HG03439 (cell line): ENCODE data around the gene MKKS.
A peak's percentile ranks its signal among the peaks of the same experiment; 100 is the strongest.
"Not testable (repeated sequence)": the region's sequence is repeated elsewhere in the genome, so short reads cannot be mapped to it uniquely, and the experiment has no call there.

Experiments
- ATAC-seq: cut with Tn5 transposase; IDR thresholded peaks from one replicate; pipeline ENCODE4 v1.9.1; 2021; ENCODE audit warnings: mild to moderate bottlenecking, moderate library complexity; ENCODE audit not compliant: unreplicated experiment

Gene MKKS

DNA sequence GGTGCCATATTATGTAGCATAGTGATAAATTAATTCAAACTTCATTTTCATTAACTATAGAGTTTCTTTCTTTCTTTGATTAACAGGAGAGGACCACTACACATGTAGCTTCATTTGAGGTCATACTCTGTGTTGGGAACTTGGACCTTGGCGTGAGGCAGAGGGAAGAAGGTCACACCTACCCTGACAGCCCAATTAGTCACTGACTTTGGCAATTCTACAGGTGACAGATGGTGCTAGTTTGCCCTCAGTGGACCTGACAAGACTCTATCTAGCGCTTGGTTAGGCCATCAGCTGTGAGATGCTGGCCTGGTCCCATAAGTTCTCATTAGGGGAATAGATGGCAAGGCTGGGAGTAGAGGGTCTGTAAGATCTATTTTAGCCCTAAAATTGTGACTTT lies 15.2 kb upstream of the MKKS start:
- ATAC-seq = no peak

DNA sequence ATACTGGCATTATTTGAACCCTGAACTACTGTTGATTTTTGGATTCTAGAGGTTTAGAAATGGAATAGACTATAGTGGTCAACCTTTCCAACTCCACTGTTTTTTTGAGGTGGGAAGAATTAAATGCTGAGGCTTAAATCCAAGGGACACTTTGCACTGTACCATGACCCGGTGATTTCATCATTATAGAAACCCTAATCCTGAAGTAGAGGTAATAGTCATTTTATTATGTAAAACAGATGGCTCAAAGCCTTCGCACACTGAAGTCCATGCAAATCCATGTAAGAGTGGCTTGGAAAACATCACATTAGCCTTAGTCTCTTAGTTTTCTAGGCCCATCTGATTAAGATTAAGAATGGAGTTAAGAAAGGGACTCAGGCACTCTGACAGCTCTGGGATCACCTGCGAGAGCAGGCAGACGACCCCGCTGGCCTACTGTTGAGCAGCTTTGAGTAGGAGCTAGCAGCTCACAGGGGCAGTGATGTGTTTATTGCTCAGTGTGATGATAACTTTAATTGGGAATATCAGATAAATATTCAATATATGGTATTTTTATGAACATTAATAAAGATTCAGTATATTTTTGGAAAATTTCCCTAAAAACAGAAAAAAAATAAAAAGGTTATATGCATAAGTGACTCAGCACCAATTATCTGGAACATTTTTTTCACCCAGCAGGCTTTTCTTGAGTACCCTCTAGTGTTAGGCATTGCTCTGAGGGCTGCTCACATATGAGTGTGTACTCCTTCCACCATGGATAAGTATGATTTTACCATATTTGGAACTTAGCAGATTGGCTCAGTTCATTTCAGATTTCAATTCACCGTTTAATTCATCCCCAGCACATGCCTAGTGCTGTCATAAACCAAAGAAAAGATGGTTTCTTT lies 14.5 kb upstream of the MKKS start:
- no peak for ATAC-seq

DNA sequence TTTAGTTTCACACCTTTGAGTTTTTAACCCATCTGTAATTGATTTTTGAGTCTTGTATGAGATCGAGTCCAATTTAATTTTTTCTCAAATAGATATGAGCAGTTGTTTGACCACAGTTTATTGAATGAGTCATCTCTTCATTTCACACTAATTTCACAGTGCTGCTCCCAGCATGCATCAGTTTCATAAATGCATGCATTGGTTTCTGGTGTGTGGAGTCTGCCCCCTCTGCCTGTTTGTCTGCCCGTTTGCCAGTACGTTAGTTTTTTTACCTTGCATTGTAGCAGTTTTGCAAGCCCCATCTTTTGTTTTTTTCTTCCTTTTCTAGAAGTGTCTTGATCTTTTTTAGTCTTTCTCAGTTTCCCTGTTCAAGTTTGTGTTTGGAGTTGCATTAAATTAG lies 13.0 kb upstream of the MKKS start:
- peak; percentile 98 for ATAC-seq

DNA sequence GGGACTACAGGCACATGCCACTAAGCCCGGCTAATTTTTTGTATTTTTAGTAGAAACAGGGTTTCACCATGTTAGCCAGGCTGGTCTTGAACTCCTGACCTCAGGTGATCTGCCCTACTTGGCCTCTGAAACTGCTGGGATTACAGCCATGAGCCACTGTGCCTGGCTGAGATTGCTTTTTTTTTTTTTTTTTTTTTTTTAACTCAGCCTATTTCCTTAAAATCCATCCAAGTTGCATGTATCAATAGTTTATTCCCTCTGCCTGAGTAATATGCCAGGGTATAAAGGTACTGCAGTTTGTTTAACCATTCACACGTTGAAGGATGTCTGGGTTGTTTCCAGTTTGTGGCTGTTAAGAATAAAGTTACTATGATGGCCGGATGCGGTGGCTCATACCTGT lies 11.7 kb upstream of the MKKS start:
- ATAC-seq = no peak

DNA sequence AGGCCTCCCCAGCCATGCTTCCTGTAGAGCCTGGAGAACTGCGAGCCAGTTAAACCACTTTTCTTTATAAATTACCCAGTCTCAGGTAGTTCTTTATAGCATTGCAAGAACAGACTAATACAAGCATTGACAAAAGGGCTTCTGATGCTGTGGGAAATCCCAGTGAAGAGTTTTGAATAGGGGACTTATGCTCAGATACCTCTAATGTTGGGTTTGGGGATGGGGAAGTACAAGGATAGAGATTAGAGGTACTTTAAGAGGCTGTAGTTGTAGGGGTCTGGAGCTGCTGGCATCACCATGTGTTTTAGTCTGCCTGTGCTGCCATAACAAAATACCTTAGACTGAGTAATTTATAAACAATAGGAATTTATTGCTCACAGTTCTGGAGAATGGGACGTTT lies 9.9 kb upstream of the MKKS start:
- ATAC-seq = no peak

DNA sequence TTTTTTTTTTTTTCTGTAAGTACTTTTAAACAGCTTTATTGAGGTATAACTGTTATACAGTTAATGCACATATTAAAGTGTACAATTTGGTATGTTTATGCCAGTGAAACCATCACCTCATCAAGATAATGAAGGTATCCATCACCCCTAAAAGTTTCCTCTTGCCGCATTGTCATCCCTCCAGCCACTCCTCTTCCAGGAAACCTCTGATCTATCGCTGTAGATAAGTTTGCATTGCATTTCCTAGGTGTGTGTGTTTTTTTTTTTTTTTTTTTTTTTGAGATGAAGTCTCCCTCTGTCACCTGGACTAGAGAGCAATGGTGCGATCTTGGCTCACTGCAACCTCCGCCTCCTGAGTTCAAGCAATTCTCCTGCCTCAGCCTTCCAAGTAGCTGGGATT lies 4.2 kb upstream of the MKKS start:
- no peak for ATAC-seq

DNA sequence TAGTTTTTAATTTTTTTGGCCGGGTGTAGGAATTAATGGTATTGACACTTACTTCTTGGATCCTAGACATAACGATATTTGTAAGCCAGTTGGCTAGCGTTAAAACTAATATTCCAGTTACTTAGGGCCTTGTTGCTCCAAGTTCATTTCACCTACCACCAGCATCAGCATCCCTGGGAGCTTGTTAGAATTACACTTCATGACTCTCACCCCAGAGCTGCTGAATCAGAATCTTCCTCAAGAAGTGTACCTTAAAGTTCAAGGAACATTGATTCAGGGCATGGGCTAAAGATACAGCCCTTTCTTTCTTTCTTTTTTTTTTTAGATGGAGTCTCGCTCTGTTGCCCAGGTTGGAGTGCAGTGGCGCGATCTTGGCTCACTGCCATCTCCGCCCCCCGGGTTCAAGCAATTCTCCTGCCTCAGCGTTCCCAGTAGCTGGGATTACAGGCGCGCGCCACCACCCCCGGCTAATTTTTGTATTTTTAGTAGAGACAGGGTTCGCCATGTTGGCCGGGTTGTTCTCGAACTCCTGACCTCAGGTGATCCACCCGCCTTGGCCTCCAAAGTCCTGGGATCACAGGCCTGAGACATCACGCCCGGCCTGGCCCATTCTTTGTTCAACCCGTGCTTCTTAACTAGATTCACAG lies 2.2 kb upstream of the MKKS start:
- ATAC-seq = no peak

DNA sequence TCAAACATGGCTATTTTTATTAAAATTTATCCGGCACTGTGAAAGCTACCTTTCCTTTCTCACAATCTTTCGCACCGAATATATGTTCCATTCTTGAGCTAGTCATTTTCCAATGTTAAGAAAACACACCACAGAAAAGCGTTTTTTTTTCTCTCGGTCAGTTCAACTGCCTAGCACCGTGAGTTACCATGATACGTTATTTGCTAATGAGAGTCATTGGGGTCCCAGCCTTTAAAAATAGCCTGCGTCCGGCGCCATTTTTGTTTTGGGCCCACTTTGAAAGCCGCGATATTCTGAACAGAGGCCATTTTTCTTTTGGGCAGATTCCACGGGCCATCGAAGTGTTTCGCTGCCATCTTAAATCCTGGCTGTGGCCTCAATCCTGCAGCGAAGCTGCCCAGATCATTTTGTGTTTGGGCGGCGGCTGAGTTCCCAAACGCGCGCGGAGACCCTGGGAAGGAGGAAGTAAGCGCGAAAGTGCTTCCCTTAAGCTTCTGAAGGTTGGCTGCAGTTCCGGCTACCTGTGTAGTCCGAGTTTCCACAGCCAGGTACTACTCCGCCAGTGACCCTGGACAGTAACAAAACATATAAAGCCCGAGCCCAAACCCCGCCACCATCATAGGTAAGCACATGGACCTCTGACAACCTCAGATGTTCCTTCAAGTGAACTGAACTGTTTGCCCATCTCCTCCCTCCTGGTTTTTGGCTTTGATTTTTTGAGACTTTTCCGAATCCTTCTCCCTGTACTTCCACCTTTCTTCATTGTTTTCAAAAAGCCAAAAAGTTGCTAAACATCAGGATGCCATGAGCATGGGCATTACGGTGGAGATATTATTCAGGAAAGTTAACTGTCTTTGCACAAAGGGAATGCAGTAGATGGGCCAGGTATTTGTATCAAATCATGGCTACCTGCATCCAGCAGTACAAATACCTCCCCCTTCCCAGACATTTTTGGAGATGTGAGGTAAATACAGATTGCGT lies 1.1 kb upstream of the MKKS start, which contains the start of gene SLX4IP:
SLX4IP (plus strand) TSS at position 474 of the 981 bp plus-strand sequence. CDS start 22,900 bp downstream, outside the sequence.
- ATAC-seq = peak; percentile 54

DNA sequence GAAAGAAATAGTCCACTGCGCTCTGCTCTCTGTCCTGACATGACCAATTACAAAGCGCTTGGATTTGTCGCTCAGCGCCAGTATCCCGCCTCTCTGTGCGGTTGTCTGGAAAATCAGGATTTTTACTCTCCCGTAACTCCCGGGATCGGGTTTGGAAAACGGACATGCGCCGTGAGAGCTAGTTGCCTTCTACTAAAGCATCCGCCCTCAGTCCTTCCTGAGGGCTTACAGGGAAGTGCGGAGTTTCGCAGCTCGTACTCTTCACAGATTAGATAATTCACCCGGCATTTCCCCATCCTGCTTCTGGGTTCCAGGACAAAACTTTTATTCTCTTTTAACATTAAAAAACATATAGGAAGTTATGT lies 427 bp upstream of the MKKS start:
- peak; percentile 56 for ATAC-seq

DNA sequence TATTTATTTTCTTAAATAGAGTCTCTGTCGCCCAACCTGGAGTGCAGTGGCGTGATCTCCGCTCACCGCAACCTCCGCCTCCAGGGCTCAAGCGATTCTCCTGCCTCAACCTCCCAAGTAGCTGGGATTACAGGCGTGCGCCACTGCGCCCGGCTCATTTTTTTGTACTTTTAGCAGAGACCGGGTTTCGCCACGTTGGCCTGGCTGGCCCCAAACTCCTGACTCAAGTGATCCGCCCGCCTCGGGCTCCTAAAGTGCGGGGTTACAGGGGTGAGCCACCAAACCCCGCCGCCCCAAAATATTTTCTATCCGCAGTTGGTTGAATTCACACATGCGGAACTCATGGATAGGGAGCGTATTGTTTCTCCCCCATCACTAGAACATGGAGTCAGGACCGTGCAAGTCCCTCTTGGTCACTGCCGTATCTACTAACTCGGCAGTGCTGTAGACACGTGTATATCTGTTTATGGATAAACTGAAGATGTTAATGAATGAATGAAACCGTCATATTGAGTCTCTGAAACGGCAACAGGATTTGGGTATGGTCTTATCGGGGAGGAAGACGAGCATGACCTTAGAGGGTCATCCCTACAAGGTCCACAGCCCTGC lies 904 bp downstream of the MKKS start:
- no peak for ATAC-seq

DNA sequence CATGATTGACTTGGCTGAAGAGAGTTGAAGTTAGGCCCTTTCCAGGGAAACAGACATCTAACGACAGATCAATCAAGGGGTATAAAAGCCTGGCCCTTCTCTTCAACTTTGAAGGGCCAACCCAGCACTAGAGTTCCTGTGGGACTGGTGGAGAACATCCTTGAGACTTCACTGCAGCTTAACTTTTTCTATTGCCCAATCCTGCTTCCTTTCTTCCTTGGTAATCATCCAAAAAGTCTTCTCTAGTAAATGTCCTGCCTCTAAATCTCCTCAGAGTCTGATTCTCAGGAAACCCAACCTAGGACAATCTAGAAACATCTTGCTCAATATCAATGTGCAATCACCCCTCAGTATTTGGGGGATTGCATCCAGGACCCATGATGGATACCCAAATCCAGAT lies 1.9 kb downstream of the MKKS start:
- ATAC-seq = no peak

DNA sequence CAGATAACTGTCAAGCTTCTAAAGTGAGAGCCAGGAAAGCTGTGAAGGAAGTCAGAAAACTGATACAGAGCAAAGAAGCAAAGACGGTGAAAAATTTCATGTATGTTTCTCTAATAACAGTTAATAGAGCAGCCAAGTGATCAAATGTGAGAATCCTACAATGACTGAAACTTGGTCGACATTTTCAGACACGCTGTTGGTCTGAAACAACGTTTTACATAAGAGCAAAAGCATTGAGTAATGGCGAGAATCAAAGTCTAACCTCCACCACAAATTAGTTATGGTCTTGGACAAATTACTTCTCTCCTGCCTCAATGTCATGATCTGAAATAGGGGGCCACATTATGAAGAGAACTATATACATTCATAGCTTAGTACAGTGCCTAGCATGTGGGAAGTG lies 3.3 kb downstream of the MKKS start:
- no peak for ATAC-seq

DNA sequence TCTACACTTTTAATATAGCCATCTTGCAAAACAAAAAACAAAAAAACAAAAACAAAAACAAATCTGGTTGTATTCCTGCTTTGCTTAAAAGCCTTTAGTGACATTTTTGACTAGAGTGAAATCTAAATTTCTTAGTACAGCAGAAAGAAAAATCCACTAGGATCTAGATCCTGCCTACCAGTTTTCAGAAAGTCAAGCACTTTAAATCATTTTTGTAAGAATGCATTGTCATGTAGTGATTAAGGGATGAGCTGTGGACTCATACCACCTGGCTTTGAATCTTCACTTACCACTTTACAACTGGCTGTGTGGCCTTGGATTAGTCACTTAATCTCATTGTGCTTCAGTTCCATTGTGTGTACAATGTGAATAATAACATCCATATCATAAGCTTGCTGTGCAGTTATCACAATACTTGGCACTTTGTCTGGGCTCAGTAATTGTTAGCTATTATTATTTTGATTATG lies 4.0 kb downstream of the MKKS start:
- no peak for ATAC-seq

DNA sequence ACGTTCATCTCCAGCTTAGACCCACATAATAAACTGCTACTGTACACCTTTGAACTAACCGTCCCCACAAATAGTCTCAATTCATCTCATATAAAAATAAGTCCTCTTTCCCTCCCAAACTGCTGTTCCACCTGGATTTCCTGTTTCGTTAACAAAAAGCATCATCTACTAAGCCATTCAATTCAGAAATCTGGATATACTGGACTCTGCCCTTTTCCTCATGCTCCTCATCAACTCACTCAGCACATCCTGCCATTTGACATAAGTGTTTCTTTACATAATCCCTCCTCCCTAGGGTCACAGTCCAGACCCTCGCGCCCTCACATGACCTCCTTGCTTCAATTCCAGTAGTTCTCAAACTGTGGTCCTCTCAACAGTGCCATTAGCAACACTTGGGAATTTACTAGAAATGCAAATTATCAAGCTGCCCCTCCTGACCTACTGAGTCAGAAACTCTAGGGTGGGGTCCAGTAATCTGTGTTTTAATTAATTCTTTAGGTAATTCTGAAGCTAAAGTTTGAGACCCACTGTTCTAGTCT lies 4.5 kb downstream of the MKKS start:
- ATAC-seq = no peak

DNA sequence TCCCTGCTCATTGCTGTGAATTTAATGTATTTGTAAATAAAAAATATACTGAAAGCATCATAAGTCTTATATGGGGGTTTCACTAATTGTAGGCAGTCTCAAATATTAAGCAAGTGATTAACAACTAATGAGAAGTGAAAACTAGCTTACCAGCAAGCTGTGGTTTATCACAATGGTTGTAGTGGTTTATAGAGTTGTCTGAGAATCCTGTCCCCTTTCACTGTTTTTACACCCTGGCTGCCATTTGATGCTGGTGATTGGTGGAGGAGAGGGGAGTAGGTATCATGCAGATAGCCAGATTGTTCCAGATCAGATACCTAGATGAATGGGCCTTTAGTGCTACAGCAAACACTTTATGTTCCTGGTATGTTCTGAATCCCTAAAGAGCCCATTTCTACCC lies 6.0 kb downstream of the MKKS start:
- ATAC-seq = no peak

DNA sequence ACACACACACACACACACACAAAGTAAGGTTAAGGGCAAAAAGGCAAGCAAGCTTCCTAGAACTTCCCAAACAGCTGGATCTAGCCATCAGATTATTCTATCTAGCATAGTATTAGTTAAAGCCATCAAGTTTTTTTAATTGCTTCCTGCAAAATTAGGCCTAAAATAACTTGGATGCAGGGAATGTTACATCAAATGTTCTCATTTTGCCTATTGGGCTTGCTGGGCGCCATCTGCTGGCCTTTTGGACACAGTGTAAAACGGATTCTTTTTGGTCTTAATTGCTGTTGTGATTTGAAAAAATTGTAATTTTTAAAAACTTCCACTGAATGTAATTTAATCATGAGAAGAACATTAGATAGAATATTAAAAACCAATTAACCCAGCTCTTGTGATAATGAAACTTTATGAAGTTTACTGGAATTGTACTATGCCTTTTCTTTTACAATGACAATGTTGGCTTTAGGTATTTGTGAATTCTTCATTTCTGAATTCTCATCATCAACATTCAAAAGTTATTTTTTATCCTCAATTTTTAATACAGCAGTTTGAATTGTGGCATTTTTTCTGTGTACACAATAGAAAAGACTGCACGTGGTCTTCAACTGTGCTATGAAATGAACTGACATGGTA lies 6.8 kb downstream of the MKKS start:
- ATAC-seq = no peak

DNA sequence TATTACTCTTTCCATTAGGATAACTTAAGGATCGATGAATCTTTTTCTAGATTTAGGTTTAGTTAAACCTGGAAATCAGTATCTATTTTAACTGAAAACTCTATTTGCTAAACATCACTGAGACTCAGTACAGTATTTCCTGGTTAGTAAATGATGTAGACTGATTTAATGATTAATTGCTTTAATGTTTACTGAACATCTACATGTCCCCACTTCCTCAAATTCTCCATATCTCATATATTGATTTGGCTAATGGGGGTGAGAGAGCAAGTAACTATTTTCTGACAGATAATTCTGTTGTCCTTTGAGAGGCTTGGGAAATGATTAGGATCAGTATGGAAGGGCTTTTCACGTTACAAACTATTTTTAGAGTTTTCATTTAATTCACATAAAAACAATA lies 10.3 kb downstream of the MKKS start:
- ATAC-seq = no peak

DNA sequence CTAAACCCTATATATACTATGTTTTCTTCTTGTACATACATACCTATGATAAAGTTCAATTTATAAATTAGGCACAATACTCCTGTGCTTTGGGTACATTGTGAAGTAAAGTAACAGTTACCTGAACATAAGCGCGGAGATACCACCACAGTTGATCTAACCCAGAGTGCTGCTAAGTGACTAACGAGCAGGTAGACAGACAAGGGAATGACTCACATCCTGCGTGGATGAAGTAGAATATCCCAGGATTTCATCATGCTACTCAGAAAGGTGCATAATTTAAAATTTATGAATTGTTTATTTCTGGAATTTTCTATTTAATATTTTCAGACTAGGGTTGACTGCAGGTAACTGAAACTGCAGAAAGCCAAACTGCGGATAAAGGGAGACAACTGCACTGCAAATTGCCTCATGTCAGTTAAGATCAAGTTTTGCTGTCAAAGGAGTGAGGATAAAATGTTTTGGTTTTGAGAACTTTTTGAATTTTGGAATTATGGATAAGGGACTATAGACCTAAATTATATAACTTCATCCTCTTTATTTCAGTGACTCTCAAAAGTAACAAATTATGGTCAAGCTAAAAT lies 14.4 kb downstream of the MKKS start:
- no peak for ATAC-seq

DNA sequence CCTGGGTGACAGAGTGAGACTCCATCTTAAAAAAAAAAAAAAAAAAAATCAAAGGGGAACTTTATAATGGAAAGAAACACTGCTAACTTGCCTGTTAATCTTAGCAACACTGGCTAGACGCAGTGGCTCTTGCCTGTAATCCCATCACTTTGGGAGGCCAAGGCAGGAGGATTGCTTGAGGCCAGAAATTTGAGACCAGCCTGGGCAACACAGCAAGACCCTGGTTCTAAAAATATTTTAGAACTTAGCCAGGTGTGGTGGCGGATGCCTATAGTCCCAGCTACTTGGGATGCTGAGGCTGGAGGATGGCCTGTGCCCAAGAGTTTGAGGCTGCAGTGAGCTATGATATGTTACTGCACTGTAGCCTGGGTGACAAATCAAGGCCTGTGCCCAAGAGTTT lies 16.8 kb downstream of the MKKS start:
- ATAC-seq = not testable (repeated sequence)
